ENCODE measurements around the gene MX1.
"Not testable (repeated sequence)": the region's sequence is repeated elsewhere in the genome, so short reads cannot be mapped to it uniquely, and the experiment has no call there.

MX1 gene

DNA sequence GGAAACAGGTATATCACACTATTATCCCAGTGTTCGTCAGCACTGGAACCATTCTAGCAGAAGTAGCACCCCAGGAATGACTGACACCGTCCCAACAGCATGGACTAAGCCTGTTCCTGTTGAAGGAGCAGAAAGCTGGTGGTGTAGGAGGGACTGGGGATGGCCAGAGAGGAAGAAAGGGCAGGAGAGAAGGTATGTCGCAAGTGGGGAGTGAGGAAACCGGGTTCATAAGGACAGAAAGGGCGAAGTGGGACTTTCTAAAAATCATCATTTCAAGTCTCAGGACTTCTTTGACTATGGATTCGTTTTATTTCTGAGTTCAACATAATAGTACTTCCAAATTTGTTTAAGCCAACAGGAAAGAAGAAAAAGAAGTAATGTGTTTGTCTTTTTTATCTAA lies 19.7 kb upstream of the MX1 start:
- DNase-seq (ENCODE audit: low read depth in 2 of 2, low spot score in 1 of 2) = no peak

DNA sequence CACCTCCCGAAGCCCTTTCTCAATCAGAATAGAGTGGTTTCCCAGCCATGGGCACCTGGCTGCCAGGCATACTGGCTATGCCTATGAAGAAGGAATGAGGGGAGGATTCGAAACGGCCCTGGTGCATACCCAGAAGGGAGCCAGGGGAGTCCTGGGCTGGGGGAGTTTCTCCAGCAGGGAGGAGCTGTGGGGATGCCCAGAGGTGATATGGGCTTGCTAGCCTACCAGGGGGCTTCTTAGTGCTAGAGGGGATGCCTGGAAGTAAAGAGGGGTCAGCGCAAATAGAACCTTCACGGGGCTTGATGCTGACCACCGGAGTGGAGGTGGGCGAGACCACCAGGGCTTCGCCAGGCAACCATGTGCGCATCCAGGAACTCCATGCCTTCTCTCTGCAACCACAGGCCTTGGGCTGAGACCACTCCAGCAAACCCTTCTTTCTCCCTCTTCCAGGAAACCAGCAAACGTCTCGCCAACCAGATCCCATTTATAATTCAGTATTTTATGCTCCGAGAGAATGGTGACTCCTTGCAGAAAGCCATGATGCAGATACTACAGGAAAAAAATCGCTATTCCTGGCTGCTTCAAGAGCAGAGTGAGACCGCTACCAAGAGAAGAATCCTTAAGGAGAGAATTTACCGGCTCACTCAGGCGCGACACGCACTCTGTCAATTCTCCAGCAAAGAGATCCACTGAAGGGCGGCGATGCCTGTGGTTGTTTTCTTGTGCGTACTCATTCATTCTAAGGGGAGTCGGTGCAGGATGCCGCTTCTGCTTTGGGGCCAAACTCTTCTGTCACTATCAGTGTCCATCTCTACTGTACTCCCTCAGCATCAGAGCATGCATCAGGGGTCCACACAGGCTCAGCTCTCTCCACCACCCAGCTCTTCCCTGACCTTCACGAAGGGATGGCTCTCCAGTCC lies 18.2 kb upstream of the MX1 start:
- DNase-seq (ENCODE audit: low read depth in 2 of 2, low spot score in 1 of 2) = no peak

DNA sequence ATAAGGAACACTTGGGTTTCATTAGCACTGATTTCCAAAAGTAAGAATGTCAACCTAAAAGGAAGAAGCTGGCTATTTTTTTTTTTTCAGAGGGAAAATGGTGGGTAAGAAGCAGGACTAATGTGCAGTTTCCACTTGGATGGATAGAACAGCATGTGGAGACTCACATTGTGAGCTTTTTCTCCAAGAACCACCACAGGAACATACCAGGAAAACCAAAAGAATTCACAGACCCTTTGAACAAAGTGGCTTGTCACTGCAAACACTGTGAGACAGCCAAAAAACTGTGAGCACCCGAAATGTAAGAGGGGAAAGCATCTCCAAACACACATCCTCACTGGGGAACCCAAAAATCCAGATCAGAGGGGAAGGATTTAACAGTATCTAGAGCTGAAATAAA lies 15.7 kb upstream of the MX1 start:
- no peak for DNase-seq (ENCODE audit: low read depth in 2 of 2, low spot score in 1 of 2)

DNA sequence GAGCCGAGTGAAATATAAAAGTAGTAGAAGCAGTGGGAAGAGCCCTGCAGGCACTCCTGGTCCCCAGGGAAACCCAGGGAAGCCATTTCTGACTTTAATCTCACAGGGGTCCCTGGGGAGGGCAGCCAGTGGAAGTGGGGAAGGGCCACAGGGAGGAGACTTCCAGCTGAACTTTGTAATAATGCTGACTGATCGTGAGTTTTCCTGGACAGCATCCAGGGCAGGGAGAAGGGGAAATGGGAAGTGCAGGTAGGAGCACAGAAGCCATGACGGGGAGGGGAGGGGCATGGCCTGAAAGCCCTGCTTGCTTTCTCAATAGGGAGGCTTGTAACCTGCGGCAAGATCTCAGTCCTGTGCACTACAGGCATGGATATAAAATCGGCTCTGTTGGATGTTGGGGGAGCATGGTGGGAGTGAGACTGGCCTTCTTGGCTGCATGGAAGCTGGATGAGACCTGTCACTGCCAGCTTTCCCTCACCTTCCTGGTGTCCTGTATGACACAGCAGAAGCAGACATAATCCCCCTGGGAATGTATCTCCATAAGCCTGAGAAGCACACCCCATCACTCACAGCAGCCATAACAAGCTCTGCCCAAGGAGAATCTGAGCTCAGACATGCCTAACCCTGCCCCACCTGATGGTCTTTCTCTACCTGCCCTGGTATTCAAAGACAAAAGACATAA lies 15.1 kb upstream of the MX1 start:
- DNase-seq (ENCODE audit: low read depth in 2 of 2, low spot score in 1 of 2) = no peak

DNA sequence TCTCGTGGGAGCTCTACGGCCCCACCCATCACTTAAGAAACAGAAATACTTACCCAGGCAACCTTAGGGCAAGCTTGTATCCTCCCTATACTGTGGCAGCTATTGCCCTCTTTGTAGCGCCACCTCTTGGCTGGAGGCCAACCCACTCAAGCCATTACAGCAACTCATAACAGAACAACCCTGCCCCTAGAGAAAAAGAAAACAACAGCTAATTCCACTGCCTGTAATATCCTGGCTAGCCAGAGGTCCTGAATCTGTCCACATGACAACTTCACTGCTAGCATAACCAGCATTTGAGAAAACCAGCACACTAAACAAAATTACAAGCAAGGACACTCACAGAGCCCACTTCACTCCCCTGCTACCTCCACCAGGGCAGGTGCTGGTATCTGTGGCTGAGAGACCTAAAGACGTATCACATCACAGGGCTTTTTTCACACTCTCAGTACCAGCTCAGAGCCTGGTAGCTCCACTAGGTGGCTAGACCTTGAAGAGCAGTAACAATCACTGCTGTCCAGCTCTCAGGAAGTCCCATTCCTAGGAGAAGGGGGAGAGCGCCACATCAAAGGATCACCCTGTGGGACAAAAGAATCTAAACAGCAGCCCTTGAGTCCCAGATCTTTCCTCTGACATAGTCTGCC lies 14.5 kb upstream of the MX1 start:
- no peak for DNase-seq (ENCODE audit: low read depth in 2 of 2, low spot score in 1 of 2)

DNA sequence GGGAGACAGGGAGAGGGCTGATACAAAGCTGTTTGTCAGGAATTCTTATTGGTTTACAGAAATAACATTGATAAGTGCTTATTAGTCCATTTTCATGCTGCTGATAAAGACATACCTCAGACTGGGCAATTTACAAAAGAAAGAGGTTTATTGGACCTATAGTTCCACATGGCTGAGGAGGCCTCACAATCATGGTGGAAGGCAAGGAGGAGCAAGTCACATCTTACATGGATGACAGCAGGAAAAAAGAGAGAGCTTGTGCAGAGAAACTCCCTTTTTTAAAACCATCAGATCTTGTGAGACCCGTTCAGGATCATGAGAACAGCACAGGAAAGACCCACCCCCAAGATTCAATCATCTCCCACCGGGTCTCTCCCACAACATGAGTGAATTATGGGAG lies 8.5 kb upstream of the MX1 start:
- not testable (repeated sequence) for DNase-seq (ENCODE audit: low read depth in 2 of 2, low spot score in 1 of 2)

DNA sequence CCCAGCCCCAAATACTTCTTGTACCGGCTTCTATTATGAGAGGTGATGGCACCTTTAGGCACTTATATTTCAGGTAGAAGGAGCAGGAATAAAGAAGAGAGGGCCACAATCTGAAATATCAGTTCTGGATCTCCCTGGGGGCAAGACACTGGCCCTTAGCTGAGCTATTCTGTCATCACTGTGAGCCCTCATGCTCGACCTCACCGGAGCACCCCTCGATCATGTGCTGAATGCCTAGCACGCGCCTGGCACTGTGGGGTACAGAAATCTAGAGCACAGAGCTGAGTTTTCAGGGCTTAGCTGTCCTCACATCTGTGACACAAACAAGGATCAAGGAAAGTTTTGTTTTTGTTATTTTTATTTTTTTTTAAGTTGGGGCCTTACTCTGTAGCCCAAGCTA lies 7.6 kb upstream of the MX1 start:
- DNase-seq (ENCODE audit: low read depth in 2 of 2, low spot score in 1 of 2) = no peak

DNA sequence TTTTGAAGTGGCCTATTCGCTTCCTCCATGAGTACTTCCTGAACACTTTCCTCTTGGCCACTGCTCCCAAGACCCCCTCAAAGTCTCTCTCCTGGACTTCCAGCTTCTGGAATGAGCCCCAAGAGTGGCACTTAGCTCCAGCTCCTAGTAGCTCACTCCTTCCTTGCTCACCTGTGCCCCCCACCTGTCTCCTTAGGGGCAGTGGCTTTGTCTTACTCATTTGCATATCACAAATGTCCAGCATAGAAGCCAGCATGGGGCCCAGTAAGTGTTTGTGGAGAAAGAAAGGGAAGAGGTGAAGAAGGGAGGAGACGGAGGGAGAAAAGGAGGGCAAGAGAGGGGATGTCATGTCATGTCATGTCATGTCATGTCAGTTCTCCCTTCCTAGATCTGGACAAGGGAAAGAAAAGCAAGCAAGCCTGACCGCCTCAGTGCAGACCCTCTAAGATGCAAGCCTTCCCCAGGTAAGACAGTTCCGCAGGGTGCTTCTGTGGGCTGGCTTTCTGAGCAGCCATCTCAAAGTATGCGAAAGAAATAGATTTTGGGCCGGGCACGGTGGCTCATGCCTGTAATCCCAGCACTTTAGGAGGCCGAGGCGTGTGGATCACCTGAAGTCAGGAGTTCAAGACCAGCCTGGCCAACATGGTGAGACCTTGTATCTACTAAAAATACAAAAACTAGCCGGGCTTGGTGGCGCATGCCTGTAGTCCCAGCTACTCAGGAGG lies 6.9 kb upstream of the MX1 start:
- DNase-seq (ENCODE audit: low read depth in 2 of 2, low spot score in 1 of 2) = no peak

DNA sequence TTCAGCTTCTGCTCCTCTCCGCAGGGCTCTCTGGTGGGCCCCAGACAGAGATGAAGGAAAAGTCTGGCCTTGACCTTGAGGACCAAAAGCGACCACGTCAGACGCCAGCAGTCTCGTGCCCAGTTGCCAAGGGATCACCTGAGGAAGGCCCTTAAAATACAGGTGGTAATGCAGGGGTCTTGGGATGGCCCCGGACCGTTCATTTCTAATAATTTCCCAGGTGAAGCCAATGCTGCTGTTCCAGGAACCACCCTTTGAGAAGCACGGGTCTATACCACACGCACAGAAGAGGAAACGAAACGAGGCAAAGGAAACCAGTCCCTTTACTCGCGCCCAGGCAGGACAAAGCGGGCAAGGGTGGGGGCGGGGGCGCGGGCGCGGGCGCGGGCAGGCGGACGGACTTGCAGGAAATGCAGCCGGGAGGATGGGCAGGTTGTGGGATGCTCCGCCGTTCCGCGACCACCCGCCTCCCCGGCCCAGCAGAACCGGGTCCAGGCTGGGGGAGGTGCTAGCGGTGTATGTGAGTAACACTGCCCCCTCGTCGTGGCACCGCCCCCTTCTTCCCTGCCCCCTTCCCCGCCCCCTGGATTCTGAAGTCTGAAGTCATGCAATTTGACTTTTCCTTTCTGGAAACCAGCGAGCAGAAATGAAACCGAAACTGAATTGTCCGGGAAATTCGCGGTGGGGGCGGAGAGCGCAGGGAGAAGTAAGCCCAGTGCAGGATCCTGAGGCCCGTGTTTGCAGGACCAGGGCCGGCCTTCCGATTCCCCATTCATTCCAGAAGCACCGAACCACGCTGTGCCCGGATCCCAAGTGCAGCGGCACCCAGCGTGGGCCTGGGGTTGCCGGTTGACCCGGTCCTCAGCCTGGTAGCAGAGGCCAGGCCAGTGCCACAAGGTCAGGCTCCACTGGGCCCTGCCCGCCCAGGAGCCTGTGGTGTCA lies 5.8 kb upstream of the MX1 start:
- DNase-seq (ENCODE audit: low read depth in 2 of 2, low spot score in 1 of 2) = peak in 1 of 2 donors; percentile 48

DNA sequence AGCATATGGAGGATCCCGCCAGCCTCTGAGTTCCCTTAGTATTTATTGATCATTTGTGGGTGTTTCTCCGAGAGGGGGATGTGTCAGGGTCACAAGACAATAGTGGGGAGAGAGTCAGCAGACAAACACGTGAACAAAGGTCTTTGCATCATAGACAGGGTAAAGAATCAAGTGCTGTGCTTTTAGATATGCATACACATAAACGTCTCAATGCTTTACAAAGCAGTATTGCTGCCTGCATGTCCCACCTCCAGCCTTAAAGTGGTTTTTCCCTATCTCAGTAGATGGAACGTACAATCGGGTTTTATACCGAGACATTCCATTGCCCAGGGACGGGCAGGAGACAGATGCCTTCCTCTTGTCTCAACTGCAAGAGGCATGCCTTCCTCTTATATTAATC lies 5.0 kb upstream of the MX1 start:
- not testable (repeated sequence) for DNase-seq (ENCODE audit: low read depth in 2 of 2, low spot score in 1 of 2)

DNA sequence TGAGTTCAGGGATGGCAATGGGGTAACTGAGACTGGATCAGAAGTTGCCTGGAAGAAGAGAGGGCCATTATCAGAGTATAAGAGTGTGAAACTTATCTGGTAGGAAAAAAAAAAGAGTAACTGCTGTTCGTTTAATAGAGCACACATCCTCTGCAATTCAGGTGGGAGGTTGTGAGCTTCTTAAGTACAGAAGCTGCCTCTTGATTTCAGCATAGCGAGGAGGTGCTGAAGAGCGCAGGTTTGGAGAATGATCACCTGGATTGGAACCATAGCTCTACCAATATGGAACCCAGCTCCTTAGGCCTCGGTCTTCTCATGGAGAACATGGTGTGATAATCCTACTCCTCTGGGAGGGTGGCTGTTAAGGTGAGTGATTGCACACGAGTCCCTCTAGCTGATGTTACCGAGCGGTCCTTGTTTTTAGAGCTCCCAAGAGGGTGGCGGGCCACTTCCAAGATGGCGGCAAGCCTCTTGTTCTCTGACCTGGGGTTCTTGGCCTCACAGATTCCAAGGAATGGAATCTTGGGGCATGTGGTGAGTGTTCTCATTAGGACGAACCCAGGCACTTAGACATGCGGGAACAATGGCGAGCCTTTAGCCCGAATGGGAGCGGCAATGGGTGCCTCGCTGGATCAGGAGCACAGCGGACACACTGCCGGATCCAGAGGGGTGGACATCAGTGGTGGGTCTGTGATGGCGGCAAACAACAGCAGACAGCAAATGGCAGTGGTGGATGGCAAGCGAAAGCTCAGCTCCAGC lies 3.3 kb upstream of the MX1 start:
- no peak for DNase-seq (ENCODE audit: low read depth in 2 of 2, low spot score in 1 of 2)

DNA sequence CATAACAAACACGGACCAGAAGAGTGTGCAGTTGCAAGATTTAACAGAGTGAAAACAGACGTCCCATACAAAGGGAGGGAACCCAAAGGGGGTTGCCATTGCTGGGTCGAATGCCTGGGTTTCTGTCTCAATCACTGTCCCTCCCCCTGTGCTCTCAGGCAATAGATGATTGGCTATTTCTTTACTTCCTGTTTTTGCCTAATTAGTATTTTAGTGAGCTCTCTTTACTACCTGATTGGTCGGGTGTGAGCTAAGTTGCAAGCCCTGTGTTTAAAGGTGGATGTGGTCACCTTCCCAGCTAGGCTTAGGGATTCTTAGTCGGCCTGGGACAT lies 2.8 kb upstream of the MX1 start:
- DNase-seq (ENCODE audit: low read depth in 2 of 2, low spot score in 1 of 2) = not testable (repeated sequence)

DNA sequence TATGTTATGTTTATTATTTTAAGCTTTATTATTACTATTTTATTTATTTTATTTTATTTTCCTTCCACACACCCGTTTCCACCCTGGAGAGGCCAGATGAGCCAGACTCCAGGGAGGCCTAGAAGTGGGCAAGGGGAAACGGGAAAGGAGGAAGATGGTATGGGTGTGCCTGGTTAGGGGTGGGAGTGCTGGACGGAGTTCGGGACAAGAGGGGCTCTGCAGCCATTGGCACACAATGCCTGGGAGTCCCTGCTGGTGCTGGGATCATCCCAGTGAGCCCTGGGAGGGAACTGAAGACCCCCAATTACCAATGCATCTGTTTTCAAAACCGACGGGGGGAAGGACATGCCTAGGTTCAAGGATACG lies 468 bp upstream of the MX1 start:
- DNase-seq (ENCODE audit: low read depth in 2 of 2, low spot score in 1 of 2) = no peak

DNA sequence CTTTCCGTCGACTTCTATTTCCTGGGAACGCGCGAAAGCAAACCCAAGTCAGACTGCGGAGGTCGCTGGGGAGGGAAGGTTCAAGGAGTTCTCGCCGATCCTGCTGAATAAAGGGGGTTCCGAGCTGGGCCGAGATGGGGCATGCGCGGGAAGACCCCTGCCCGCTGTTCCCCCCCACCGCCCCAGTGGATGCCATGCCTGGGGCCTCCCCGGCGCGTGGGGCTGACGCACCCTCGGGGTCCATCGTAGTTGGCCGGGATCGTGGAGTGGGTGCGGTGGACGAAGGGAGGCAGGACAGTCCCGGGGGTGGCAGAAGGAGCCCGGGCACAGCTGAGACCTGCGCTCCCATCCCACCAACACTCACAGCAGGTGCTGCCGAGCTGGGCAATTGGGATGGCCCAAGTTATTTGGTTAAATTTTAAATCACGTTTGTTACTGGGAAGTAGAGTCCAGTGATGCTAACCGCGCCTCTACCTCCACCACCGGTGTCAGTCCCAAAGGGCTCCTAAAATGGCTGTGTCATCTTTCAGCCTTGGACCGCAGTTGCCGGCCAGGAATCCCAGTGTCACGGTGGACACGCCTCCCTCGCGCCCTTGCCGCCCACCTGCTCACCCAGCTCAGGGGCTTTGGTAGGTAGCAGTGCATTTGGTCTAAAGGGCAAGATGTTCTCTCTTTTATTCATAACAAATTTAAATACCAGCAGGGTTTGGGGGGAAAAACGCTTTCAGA lies 801 bp downstream of the MX1 start:
- no peak for DNase-seq (ENCODE audit: low read depth in 2 of 2, low spot score in 1 of 2)

DNA sequence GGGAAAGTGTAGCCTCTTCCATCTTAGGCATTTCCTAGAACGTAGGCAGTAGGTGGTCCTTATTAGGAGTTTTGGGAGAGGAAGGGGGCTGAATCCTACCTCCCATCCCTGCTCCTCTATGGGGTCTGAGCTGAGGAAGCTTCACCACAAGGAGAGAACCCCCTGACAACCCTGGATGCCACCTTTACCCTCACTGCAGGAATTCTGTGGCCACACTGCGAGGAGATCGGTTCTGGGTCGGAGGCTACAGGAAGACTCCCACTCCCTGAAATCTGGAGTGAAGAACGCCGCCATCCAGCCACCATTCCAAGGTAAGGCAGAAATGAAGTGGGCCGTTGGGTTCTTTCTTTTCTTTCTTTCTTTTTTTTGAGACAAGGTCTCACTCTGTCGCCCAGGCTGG lies 1.5 kb downstream of the MX1 start:
- no peak for DNase-seq (ENCODE audit: low read depth in 2 of 2, low spot score in 1 of 2)

DNA sequence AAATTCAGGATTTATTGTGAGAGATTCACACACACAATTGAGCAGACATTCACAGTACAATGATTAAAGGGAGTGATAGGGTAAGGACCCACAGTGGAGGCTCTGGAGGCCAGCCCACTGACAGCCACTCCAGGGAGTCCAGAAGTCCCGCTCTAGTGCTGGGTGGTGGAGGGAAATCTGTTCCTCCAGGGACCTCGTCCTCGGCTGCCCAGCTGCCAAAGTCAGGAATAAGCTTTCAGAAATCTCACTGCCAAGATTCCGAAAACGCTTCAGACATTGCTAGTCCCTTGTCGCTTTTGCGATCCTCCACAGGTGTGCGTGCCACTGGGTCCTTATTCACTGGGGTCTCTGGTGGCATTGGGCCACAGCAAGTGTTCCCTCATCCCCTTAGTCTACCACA lies 2.3 kb downstream of the MX1 start:
- no peak for DNase-seq (ENCODE audit: low read depth in 2 of 2, low spot score in 1 of 2)

DNA sequence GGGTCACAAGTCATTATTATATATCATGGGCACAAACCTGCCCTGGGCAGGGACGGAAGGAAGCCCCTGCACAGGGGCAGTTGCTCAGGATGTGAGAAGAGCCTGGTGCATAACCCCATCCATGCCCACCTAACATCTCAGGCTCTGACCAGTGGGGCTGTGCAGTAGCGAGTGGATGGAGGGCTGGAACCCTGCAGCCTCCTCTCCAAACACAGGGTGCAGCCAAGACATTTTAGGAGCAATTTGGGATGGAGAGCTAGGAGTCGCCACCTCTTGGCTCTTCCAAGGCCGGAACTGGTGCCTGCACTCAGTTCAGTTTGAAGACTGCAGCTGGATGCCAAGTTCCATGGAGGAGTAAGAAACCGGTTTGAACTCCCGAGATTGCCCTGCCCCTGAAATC lies 2.8 kb downstream of the MX1 start:
- no peak for DNase-seq (ENCODE audit: low read depth in 2 of 2, low spot score in 1 of 2)

DNA sequence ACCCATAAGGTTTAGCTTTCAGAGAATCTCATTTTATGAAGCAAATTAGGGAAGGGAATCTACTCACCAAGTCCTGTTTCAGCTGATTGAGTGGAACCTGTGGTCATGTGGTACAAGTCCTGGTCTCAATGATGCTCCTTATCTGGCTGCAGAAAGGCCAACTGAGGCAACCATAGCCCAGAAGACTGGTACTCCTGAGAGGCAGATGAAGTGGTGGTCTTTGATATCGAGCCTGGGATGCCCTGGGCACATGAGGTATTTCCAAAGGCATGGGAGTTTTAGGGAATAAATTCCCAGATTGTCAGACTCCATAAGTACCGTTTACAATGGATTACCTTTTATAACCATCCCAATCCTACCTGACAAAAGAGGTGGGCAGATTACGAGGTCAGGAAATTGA lies 3.3 kb downstream of the MX1 start:
- DNase-seq (ENCODE audit: low read depth in 2 of 2, low spot score in 1 of 2) = no peak

DNA sequence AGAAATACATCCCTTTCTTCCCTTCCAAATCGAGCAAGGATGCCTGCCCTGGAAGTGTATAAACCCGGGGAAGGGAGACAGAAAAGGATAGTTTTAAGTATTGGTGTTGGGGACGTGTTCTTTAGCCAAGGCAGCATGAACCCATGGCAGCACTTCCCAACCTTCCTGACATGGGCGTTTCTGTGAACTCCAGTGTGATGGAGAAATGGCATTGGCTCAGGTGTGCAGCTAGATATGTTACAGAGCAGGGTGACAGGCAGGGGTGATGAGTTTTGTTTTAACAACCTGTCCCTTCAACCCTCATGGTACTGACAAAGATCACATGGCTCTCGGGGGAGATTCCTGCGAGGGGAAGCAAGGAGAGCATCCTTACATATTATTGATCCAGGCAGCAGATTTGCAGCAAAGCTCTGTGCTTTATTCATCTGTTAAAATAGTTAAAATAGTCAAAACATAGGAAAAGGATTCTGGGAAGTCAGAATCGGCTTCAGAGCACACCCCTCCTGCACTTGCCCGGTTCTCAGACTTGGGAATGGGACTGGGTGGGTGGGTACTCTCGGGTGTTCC lies 4.0 kb downstream of the MX1 start:
- DNase-seq (ENCODE audit: low read depth in 2 of 2, low spot score in 1 of 2) = no peak
